WTC11 (cell line): ENCODE measurements around the gene RALBP1. TPM values are rescaled to one million over a fixed set of nuclear protein-coding genes. Genes with fewer than 3 reads are reported as not detected.

Experiments
- ATAC-seq: fragments of 200-7000 bp; cut with Tn5 transposase; 2 replicates; pipeline ENCODE4 v1.10.0; 2021; ENCODE audit warnings: mild to moderate bottlenecking, moderate library complexity
- CTCF ChIA-PET: fragments of 300-600 bp; sonication (Branson Sonifier 250); formaldehyde crosslinking; loops from one replicate; lab custom pipeline; 2021; ENCODE audit warnings: antibody characterized with exemption; lab: Charles Lee
- POLR2A ChIA-PET: fragments of 350-600 bp; sonication (Branson Sonifier 250); formaldehyde crosslinking; loops from one replicate; lab custom pipeline; 2021; ENCODE audit warnings: antibody characterized with exemption; lab: Charles Lee
- DNase-seq: peaks from one replicate; pipeline ENCODE4 v3.0.0; 2021; ENCODE audit warnings: low spot score
- H3K27ac Mint-ChIP-seq: 2 replicates; pipeline ENCODE4 v1.8.0; 2021; ENCODE audit warnings: mixed read lengths
- H3K27me3 Mint-ChIP-seq: 2 replicates; pipeline ENCODE4 v1.8.0; 2021; ENCODE audit warnings: low read depth, mild to moderate bottlenecking, moderate library complexity, mixed read lengths
- H3K36me3 Mint-ChIP-seq: 2 replicates; pipeline ENCODE4 v1.8.0; 2021; ENCODE audit warnings: mixed read lengths
- H3K4me1 Mint-ChIP-seq: 2 replicates; pipeline ENCODE4 v1.8.0; 2022; ENCODE audit warnings: mixed read lengths
- H3K4me3 Mint-ChIP-seq: 2 replicates; pipeline ENCODE4 v1.8.0; 2021; ENCODE audit warnings: mild to moderate bottlenecking, moderate library complexity, mixed read lengths
- H3K9me3 Mint-ChIP-seq: 2 replicates; pipeline ENCODE4 v1.8.0; 2021; ENCODE audit warnings: mixed read lengths
- CREB1 ChIP-seq: sonication (generic); formaldehyde crosslinking; IDR thresholded peaks from 2 replicates; pipeline ENCODE4 v1.8.0; 2023; ENCODE audit warnings: mild to moderate bottlenecking, missing genetic modification reagents
- ELF4 ChIP-seq: sonication (generic); formaldehyde crosslinking; IDR thresholded peaks from 2 replicates; pipeline ENCODE4 v1.8.1; 2022; ENCODE audit warnings: low read depth, mild to moderate bottlenecking, moderate library complexity, missing genetic modification reagents
- FOXJ3 ChIP-seq: sonication (generic); formaldehyde crosslinking; IDR thresholded peaks from 2 replicates; pipeline ENCODE4 v1.9.0; 2021; ENCODE audit warnings: missing genetic modification reagents, mild to moderate bottlenecking, borderline replicate concordance
- GABPB1 ChIP-seq: sonication (generic); formaldehyde crosslinking; IDR thresholded peaks from 2 replicates; pipeline ENCODE4 v1.8.1; 2023; ENCODE audit warnings: mild to moderate bottlenecking, missing genetic modification reagents
- GTF2I ChIP-seq: fragments of 250-450 bp; sonication (Bioruptor Pico); conservative IDR thresholded peaks from 2 replicates; pipeline ENCODE4 v1.4.0; 2021; ENCODE audit warnings: mild to moderate bottlenecking
- HMGA2 ChIP-seq: fragments of 250-450 bp; sonication (Bioruptor Pico); IDR thresholded peaks from 2 replicates; pipeline ENCODE4 v1.4.0; 2021; ENCODE audit warnings: mild to moderate bottlenecking, moderate library complexity
- NFYB ChIP-seq: sonication (generic); formaldehyde crosslinking; conservative IDR thresholded peaks from 2 replicates; pipeline ENCODE4 v1.8.0; 2022; ENCODE audit warnings: low read depth, missing genetic modification reagents
- NR2C2 ChIP-seq: sonication (generic); formaldehyde crosslinking; IDR thresholded peaks from 2 replicates; pipeline ENCODE4 v1.8.0; 2022; ENCODE audit warnings: mild to moderate bottlenecking, missing genetic modification reagents
- OVOL2 ChIP-seq: fragments of 250-450 bp; sonication (Bioruptor Pico); IDR thresholded peaks from 2 replicates; pipeline ENCODE4 v1.9.0; 2021; ENCODE audit warnings: mild to moderate bottlenecking, borderline replicate concordance
- TCF7 ChIP-seq: sonication (generic); formaldehyde crosslinking; IDR thresholded peaks from 2 replicates; pipeline ENCODE4 v1.8.0; 2022; ENCODE audit warnings: mild to moderate bottlenecking, low read depth, missing genetic modification reagents, moderate library complexity
- ZBTB21 ChIP-seq: sonication (generic); formaldehyde crosslinking; IDR thresholded peaks from 2 replicates; pipeline ENCODE4 v1.8.1; 2023; ENCODE audit warnings: mild to moderate bottlenecking, missing genetic modification reagents, borderline replicate concordance
- ZNF219 ChIP-seq: sonication (generic); formaldehyde crosslinking; IDR thresholded peaks from 2 replicates; pipeline ENCODE4 v1.8.0; 2023; ENCODE audit warnings: missing genetic modification reagents, mild to moderate bottlenecking, borderline replicate concordance
- total RNA-seq: library from RNA; stranded (reverse); gene quantifications from 3 replicates; pipeline ENCODE4 v1.2.3, GENCODE V29; 2021
- TF ChIP-seq, protein P1 (sequence below): sonication (generic); formaldehyde crosslinking; IDR thresholded peaks from 2 replicates; pipeline ENCODE4 v1.8.1; 2022; ENCODE audit warnings: low read depth, mild to moderate bottlenecking, moderate library complexity, missing genetic modification reagents, borderline replicate concordance
- TF ChIP-seq, protein P2 (sequence below): sonication (generic); formaldehyde crosslinking; IDR thresholded peaks from 2 replicates; pipeline ENCODE4 v1.8.1; 2022; ENCODE audit warnings: mild to moderate bottlenecking, missing genetic modification reagents, moderate library complexity, borderline replicate concordance
- TF ChIP-seq, protein P3 (sequence below): sonication (generic); formaldehyde crosslinking; IDR thresholded peaks from 2 replicates; pipeline ENCODE4 v1.8.1; 2023; ENCODE audit warnings: mild to moderate bottlenecking, missing genetic modification reagents
- TF ChIP-seq, protein P4 (sequence below): sonication (generic); formaldehyde crosslinking; IDR thresholded peaks from 2 replicates; pipeline ENCODE4 v1.8.0; 2023; ENCODE audit warnings: missing genetic modification reagents
- TF ChIP-seq, protein P5 (sequence below): sonication (generic); formaldehyde crosslinking; IDR thresholded peaks from 2 replicates; pipeline ENCODE4 v1.8.0; 2022; ENCODE audit warnings: mild to moderate bottlenecking, missing genetic modification reagents
- TF ChIP-seq, protein P6 (sequence below): sonication (generic); formaldehyde crosslinking; IDR thresholded peaks from 2 replicates; pipeline ENCODE4 v1.8.1; 2022; ENCODE audit warnings: missing genetic modification reagents, borderline replicate concordance

The RALBP1 gene
- total RNA-seq, 1 experiment from 2014 or later: 69.3 TPM

DNA sequence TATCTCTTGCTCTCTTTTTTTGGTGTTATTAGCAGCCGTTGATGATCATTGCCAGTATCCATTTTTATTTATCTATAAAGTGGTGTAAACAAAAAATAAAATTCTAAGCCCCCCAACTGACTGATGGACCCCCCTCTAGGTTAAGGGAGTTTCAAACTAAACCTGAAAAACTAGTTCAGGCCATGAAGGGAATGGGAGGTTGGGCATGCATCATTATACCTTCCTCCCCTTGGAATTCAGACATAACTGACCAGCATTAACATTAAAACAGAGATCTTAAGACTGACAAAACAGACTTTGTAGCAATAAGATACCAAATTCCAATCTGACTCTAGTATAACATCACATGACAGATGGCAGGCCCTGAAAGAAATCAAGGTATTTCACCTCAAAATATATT, 20.2 kb downstream of the RALBP1 start (continued):
- TF ChIP-seq, protein P1, sequence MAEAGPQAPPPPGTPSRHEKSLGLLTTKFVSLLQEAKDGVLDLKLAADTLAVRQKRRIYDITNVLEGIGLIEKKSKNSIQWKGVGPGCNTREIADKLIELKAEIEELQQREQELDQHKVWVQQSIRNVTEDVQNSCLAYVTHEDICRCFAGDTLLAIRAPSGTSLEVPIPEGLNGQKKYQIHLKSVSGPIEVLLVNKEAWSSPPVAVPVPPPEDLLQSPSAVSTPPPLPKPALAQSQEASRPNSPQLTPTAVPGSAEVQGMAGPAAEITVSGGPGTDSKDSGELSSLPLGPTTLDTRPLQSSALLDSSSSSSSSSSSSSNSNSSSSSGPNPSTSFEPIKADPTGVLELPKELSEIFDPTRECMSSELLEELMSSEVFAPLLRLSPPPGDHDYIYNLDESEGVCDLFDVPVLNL: no peak

DNA sequence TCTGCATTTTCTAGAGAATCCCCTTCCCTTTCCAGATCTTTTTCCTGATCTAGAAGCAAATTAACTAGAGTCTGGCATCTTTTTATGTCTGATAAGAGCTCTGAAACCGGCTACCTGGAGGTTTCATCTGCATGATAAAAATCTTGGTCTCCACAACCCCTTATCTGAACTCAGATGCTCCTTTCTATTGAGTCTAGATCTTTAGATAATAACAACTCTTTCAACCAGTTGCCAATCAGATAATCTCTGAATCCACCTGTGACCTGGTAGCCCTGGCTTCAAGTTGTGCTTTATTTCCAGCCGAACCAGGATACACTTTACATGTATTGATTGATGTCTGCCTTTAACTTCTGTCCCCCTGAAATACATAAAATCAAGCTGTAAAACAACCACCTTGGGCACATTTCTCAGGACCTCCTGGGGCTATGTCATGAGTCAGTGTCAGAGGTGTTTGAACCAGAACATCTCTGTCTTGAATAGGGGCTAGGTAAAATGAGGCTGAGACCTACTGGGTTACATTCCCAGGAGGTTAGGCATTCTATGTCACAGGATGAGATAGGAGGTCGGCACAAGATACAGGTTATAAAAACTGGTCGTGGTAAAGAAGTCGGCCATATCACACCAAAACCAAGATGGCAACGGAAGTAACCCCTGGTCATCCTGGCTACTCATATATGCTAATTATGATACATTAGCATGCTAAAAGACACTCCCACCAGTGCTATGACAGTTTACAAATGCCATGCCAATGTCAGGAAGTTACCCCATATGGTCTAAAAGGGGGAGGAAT, 20.8 kb downstream of the RALBP1 start:
- TF ChIP-seq OVOL2 (CRISPR knock-in tag) (no peak), CREB1 (CRISPR knock-in tag) (no peak), NR2C2 (CRISPR knock-in tag) (no peak), ELF4 (no peak), TCF7 (CRISPR knock-in tag) (no peak), HMGA2 (no peak), GABPB1 (no peak), NFYB (CRISPR knock-in tag) (no peak), GTF2I (CRISPR knock-in tag) (no peak), FOXJ3 (CRISPR knock-in tag) (no peak), ZNF219 (CRISPR knock-in tag) (no peak), ZBTB21 (CRISPR knock-in tag) (no peak)
- TF ChIP-seq, protein P2, sequence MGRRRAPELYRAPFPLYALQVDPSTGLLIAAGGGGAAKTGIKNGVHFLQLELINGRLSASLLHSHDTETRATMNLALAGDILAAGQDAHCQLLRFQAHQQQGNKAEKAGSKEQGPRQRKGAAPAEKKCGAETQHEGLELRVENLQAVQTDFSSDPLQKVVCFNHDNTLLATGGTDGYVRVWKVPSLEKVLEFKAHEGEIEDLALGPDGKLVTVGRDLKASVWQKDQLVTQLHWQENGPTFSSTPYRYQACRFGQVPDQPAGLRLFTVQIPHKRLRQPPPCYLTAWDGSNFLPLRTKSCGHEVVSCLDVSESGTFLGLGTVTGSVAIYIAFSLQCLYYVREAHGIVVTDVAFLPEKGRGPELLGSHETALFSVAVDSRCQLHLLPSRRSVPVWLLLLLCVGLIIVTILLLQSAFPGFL (CRISPR knock-in tag): no peak
- TF ChIP-seq, protein P3, sequence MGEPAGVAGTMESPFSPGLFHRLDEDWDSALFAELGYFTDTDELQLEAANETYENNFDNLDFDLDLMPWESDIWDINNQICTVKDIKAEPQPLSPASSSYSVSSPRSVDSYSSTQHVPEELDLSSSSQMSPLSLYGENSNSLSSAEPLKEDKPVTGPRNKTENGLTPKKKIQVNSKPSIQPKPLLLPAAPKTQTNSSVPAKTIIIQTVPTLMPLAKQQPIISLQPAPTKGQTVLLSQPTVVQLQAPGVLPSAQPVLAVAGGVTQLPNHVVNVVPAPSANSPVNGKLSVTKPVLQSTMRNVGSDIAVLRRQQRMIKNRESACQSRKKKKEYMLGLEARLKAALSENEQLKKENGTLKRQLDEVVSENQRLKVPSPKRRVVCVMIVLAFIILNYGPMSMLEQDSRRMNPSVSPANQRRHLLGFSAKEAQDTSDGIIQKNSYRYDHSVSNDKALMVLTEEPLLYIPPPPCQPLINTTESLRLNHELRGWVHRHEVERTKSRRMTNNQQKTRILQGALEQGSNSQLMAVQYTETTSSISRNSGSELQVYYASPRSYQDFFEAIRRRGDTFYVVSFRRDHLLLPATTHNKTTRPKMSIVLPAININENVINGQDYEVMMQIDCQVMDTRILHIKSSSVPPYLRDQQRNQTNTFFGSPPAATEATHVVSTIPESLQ (CRISPR knock-in tag): no peak
- TF ChIP-seq, protein P4, sequence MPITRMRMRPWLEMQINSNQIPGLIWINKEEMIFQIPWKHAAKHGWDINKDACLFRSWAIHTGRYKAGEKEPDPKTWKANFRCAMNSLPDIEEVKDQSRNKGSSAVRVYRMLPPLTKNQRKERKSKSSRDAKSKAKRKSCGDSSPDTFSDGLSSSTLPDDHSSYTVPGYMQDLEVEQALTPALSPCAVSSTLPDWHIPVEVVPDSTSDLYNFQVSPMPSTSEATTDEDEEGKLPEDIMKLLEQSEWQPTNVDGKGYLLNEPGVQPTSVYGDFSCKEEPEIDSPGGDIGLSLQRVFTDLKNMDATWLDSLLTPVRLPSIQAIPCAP (CRISPR knock-in tag): no peak
- TF ChIP-seq, protein P5, sequence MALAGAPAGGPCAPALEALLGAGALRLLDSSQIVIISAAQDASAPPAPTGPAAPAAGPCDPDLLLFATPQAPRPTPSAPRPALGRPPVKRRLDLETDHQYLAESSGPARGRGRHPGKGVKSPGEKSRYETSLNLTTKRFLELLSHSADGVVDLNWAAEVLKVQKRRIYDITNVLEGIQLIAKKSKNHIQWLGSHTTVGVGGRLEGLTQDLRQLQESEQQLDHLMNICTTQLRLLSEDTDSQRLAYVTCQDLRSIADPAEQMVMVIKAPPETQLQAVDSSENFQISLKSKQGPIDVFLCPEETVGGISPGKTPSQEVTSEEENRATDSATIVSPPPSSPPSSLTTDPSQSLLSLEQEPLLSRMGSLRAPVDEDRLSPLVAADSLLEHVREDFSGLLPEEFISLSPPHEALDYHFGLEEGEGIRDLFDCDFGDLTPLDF: no peak
- TF ChIP-seq, protein P6, sequence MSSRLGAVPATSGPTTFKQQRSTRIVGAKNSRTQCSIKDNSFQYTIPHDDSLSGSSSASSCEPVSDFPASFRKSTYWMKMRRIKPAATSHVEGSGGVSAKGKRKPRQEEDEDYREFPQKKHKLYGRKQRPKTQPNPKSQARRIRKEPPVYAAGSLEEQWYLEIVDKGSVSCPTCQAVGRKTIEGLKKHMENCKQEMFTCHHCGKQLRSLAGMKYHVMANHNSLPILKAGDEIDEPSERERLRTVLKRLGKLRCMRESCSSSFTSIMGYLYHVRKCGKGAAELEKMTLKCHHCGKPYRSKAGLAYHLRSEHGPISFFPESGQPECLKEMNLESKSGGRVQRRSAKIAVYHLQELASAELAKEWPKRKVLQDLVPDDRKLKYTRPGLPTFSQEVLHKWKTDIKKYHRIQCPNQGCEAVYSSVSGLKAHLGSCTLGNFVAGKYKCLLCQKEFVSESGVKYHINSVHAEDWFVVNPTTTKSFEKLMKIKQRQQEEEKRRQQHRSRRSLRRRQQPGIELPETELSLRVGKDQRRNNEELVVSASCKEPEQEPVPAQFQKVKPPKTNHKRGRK: no peak
- H3K36me3 Mint-ChIP-seq: peaks cover 32% of the 10 kb centered on the region
- no peaks in the 10 kb centered on the region for H3K27me3 Mint-ChIP-seq
- CTCF ChIA-PET: interaction anchor here (1.1 kb wide), 1 partner anchor 130 kb away, joined by 3 read pairs; no protein-coding TSS in a partner anchor
- H3K4me1 Mint-ChIP-seq: peaks cover 49% of the 10 kb centered on the region
- ATAC-seq (peak; percentile 29), DNase-seq (no peak)
- H3K9me3 Mint-ChIP-seq: peaks cover 28% of the 10 kb centered on the region
- peak overlapping the region; percentile 88 for H3K27ac Mint-ChIP-seq
- no peak overlapping the region; the same call in 1 of the 2 replicates for H3K4me3 Mint-ChIP-seq
- POLR2A ChIA-PET: interaction anchor here (0.6 kb wide), 1 partner anchor 121 kb away, joined by 4 read pairs; no protein-coding TSS in a partner anchor
